K562 (cell line): ENCODE measurements around the gene SNRPB. TPM values are rescaled to one million over a fixed set of nuclear protein-coding genes. Genes with fewer than 3 reads are reported as not detected.

Experiments
- GABPB2 ChIP-seq: fragments of 250-450 bp; sonication (Bioruptor Pico); conservative IDR thresholded peaks from 2 replicates; pipeline ENCODE4 v1.5.1; 2021; ENCODE audit warnings: mild to moderate bottlenecking
- HNRNPL ChIP-seq: fragments of 200-400 bp; formaldehyde crosslinking; IDR thresholded peaks from 2 replicates; pipeline ENCODE4 v1.6.1; 2017; ENCODE audit warnings: low read depth, mild to moderate bottlenecking, low read length
- RBM39 ChIP-seq: fragments of 200-400 bp; formaldehyde crosslinking; optimal IDR thresholded peaks from 2 replicates; pipeline ENCODE3; 2018; ENCODE audit warnings: low read depth, low read length
- ZNF609 ChIP-seq: sonication (generic); formaldehyde crosslinking; IDR thresholded peaks from 2 replicates; pipeline ENCODE4 v1.8.1; 2023; ENCODE audit warnings: missing genetic modification reagents, mild to moderate bottlenecking, borderline replicate concordance
- polyA plus RNA-seq, 8 experiments: library from polyadenylated mRNA; depleted of rRNA in 4 of 8; stranded (reverse) in 5 of 8; unstranded in 3 of 8; fragments of >200 nt; fragmentation: Nextera tagmentation in 2 of 8; fragmentation: Illumina TruSeq in 1 of 8; extraction: Ambion mirVana in 2 of 8; extraction: Trizol in 1 of 8; gene quantifications; 2 replicates each; pipeline versions ENCODE4 v1.2.1 to v1.2.3, GENCODE V29; 2011 to 2014; ENCODE audit warnings: inconsistent platforms in 1 of 8, missing spikeins in 1 of 8
- total RNA-seq, 7 experiments: library from RNA; depleted of rRNA in 6 of 7; stranded (reverse); fragments of >200 nt in 6 of 7; fragmentation: Illumina TruSeq in 2 of 7; extraction: Trizol in 2 of 7; gene quantifications; 2 replicates each; pipeline versions ENCODE4 v1.2.1 to v1.2.3, GENCODE V29; 2011 to 2021; ENCODE audit warnings: low replicate concordance in 1 of 7

The SNRPB gene
- total and polyA plus RNA-seq, 9 of the 15 experiments (the other 6 are each of a cell fraction or from before 2014, with no cell fraction given) = 13.1 to 615 (median 266) TPM

- TF ChIP-seq ZNF609 = no peak
- TF ChIP-seq HNRNPL = no peak
- TF ChIP-seq GABPB2 (CRISPR knock-in tag) = no peak
- TF ChIP-seq RBM39 = no peak
These were observed 38.3 kb upstream of the SNRPB start, which contains the start of gene ZNF343 (continued) for GRCh38 chr20:2508631-2509467.
